Measurements from ENCODE around the gene SH3GL2.

The SH3GL2 gene

GRCh38 chr9:17627641-17628040 lies 48.8 kb downstream of the SH3GL2 start:
- no peak overlapping the region for H3K9ac ChIP-seq (ENCODE audit: low read length)
- no peaks in the 10 kb centered on the region for H3K27me3 ChIP-seq (ENCODE audit: control insufficient read depth, insufficient read depth, low read length)
- peaks cover 4% of the 10 kb centered on the region; the same call in 1 of the 2 replicates for H3K4me1 ChIP-seq (ENCODE audit: control insufficient read depth, insufficient read depth, low read length)
- no peaks in the 10 kb centered on the region for H3K9me3 ChIP-seq (ENCODE audit: control insufficient read depth, insufficient read depth, low read depth, low read length)
- H3K36me3 ChIP-seq (ENCODE audit: control insufficient read depth, insufficient read depth, low read length): no peaks in the 10 kb centered on the region
- H3K4me3 ChIP-seq (ENCODE audit: low read depth, low read length): no peak overlapping the region
- no peak overlapping the region for H3K27ac ChIP-seq (ENCODE audit: low read depth, low read length)

- Histone ChIP-seq H3K4me3 (ENCODE audit: low read depth, low read length) (no peak overlapping the region), H3K9ac (ENCODE audit: low read length) (no peak overlapping the region), H3K27me3 (ENCODE audit: control insufficient read depth, insufficient read depth, low read length) (no peaks in the 10 kb centered on the region), H3K9me3 (ENCODE audit: control insufficient read depth, insufficient read depth, low read depth, low read length) (no peaks in the 10 kb centered on the region), H3K36me3 (ENCODE audit: control insufficient read depth, insufficient read depth, low read length) (no peaks in the 10 kb centered on the region), H3K27ac (ENCODE audit: low read depth, low read length) (no peak overlapping the region), H3K4me1 (ENCODE audit: control insufficient read depth, insufficient read depth, low read length) (peaks cover 4% of the 10 kb centered on the region; the same call in 1 of the 2 replicates)
These were observed 49.8 kb downstream of the SH3GL2 start for GRCh38 chr9:17628624-17629023.

- H3K9ac ChIP-seq (ENCODE audit: low read length): no peak overlapping the region
- no peaks in the 10 kb centered on the region for H3K27me3 ChIP-seq (ENCODE audit: control insufficient read depth, insufficient read depth, low read length)
- no peak overlapping the region for H3K4me3 ChIP-seq (ENCODE audit: low read depth, low read length)
- H3K4me1 ChIP-seq (ENCODE audit: control insufficient read depth, insufficient read depth, low read length): peaks cover 4% of the 10 kb centered on the region; the same call in 1 of the 2 replicates
- H3K36me3 ChIP-seq (ENCODE audit: control insufficient read depth, insufficient read depth, low read length): no peaks in the 10 kb centered on the region
- no peak overlapping the region for H3K27ac ChIP-seq (ENCODE audit: low read depth, low read length)
- H3K9me3 ChIP-seq (ENCODE audit: control insufficient read depth, insufficient read depth, low read depth, low read length): no peaks in the 10 kb centered on the region
These were observed 51.7 kb downstream of the SH3GL2 start for GRCh38 chr9:17630531-17630949.

- Histone ChIP-seq H3K4me3 (ENCODE audit: low read depth, low read length) (no peak overlapping the region), H3K9me3 (ENCODE audit: control insufficient read depth, insufficient read depth, low read depth, low read length) (no peaks in the 10 kb centered on the region), H3K36me3 (ENCODE audit: control insufficient read depth, insufficient read depth, low read length) (no peaks in the 10 kb centered on the region), H3K27ac (ENCODE audit: low read depth, low read length) (no peak overlapping the region), H3K4me1 (ENCODE audit: control insufficient read depth, insufficient read depth, low read length) (peaks cover 4% of the 10 kb centered on the region; the same call in 1 of the 2 replicates), H3K27me3 (ENCODE audit: control insufficient read depth, insufficient read depth, low read length) (no peaks in the 10 kb centered on the region), H3K9ac (ENCODE audit: low read length) (no peak overlapping the region)
These were observed 52.5 kb downstream of the SH3GL2 start for GRCh38 chr9:17631396-17631795.

GRCh38 chr9:17632994-17633393 lies 54.1 kb downstream of the SH3GL2 start:
- Histone ChIP-seq H3K27ac (ENCODE audit: low read depth, low read length) (no peak overlapping the region), H3K9ac (ENCODE audit: low read length) (no peak overlapping the region), H3K27me3 (ENCODE audit: control insufficient read depth, insufficient read depth, low read length) (no peaks in the 10 kb centered on the region), H3K4me3 (ENCODE audit: low read depth, low read length) (no peak overlapping the region), H3K4me1 (ENCODE audit: control insufficient read depth, insufficient read depth, low read length) (peaks cover 4% of the 10 kb centered on the region; the same call in 1 of the 2 replicates), H3K9me3 (ENCODE audit: control insufficient read depth, insufficient read depth, low read depth, low read length) (no peaks in the 10 kb centered on the region), H3K36me3 (ENCODE audit: control insufficient read depth, insufficient read depth, low read length) (no peaks in the 10 kb centered on the region)

GRCh38 chr9:17635115-17635890 lies 56.4 kb downstream of the SH3GL2 start:
- Histone ChIP-seq H3K27me3 (ENCODE audit: control insufficient read depth, insufficient read depth, low read length) (no peaks in the 10 kb centered on the region), H3K4me1 (ENCODE audit: control insufficient read depth, insufficient read depth, low read length) (peaks cover 3% of the 10 kb centered on the region; the same call in 1 of the 2 replicates), H3K27ac (ENCODE audit: low read depth, low read length) (no peak overlapping the region), H3K4me3 (ENCODE audit: low read depth, low read length) (no peak overlapping the region), H3K9me3 (ENCODE audit: control insufficient read depth, insufficient read depth, low read depth, low read length) (no peaks in the 10 kb centered on the region), H3K9ac (ENCODE audit: low read length) (no peak overlapping the region), H3K36me3 (ENCODE audit: control insufficient read depth, insufficient read depth, low read length) (no peaks in the 10 kb centered on the region)

- no peak overlapping the region for H3K27ac ChIP-seq (ENCODE audit: low read depth, low read length)
These were observed 57.5 kb downstream of the SH3GL2 start for GRCh38 chr9:17636349-17636748.

GRCh38 chr9:17636821-17637220 lies 58.0 kb downstream of the SH3GL2 start:
- Histone ChIP-seq H3K9ac (ENCODE audit: low read length) (no peak overlapping the region), H3K36me3 (ENCODE audit: control insufficient read depth, insufficient read depth, low read length) (no peaks in the 10 kb centered on the region), H3K27ac (ENCODE audit: low read depth, low read length) (no peak overlapping the region), H3K27me3 (ENCODE audit: control insufficient read depth, insufficient read depth, low read length) (no peaks in the 10 kb centered on the region), H3K4me1 (ENCODE audit: control insufficient read depth, insufficient read depth, low read length) (no peaks in the 10 kb centered on the region), H3K4me3 (ENCODE audit: low read depth, low read length) (no peak overlapping the region), H3K9me3 (ENCODE audit: control insufficient read depth, insufficient read depth, low read depth, low read length) (no peaks in the 10 kb centered on the region)

More at GRCh38 chr9:17636349-17636748, 57.5 kb downstream of the SH3GL2 start:
- no peaks in the 10 kb centered on the region for H3K4me1 ChIP-seq (ENCODE audit: control insufficient read depth, insufficient read depth, low read length)
- no peaks in the 10 kb centered on the region for H3K36me3 ChIP-seq (ENCODE audit: control insufficient read depth, insufficient read depth, low read length)
- no peaks in the 10 kb centered on the region for H3K27me3 ChIP-seq (ENCODE audit: control insufficient read depth, insufficient read depth, low read length)
- H3K9me3 ChIP-seq (ENCODE audit: control insufficient read depth, insufficient read depth, low read depth, low read length): no peaks in the 10 kb centered on the region
- no peak overlapping the region for H3K4me3 ChIP-seq (ENCODE audit: low read depth, low read length)
- no peak overlapping the region for H3K9ac ChIP-seq (ENCODE audit: low read length)

GRCh38 chr9:17637229-17637628 lies 58.4 kb downstream of the SH3GL2 start:
- no peaks in the 10 kb centered on the region for H3K9me3 ChIP-seq (ENCODE audit: control insufficient read depth, insufficient read depth, low read depth, low read length)
- H3K4me1 ChIP-seq (ENCODE audit: control insufficient read depth, insufficient read depth, low read length): no peaks in the 10 kb centered on the region
- no peak overlapping the region for H3K4me3 ChIP-seq (ENCODE audit: low read depth, low read length)
- H3K27me3 ChIP-seq (ENCODE audit: control insufficient read depth, insufficient read depth, low read length): no peaks in the 10 kb centered on the region
- no peak overlapping the region for H3K9ac ChIP-seq (ENCODE audit: low read length)
- no peak overlapping the region for H3K27ac ChIP-seq (ENCODE audit: low read depth, low read length)
- H3K36me3 ChIP-seq (ENCODE audit: control insufficient read depth, insufficient read depth, low read length): no peaks in the 10 kb centered on the region

GRCh38 chr9:17648516-17648915 lies 69.7 kb downstream of the SH3GL2 start:
- no peaks in the 10 kb centered on the region for H3K4me1 ChIP-seq (ENCODE audit: control insufficient read depth, insufficient read depth, low read length)
- no peak overlapping the region for H3K4me3 ChIP-seq (ENCODE audit: low read depth, low read length)
- H3K9ac ChIP-seq (ENCODE audit: low read length): no peak overlapping the region
- no peaks in the 10 kb centered on the region for H3K9me3 ChIP-seq (ENCODE audit: control insufficient read depth, insufficient read depth, low read depth, low read length)
- no peak overlapping the region for H3K27ac ChIP-seq (ENCODE audit: low read depth, low read length)
- H3K36me3 ChIP-seq (ENCODE audit: control insufficient read depth, insufficient read depth, low read length): no peaks in the 10 kb centered on the region
- no peaks in the 10 kb centered on the region for H3K27me3 ChIP-seq (ENCODE audit: control insufficient read depth, insufficient read depth, low read length)

- Histone ChIP-seq H3K27ac (ENCODE audit: low read depth, low read length) (no peak overlapping the region), H3K9ac (ENCODE audit: low read length) (no peak overlapping the region), H3K4me1 (ENCODE audit: control insufficient read depth, insufficient read depth, low read length) (peaks cover 4% of the 10 kb centered on the region; the same call in 1 of the 2 replicates), H3K36me3 (ENCODE audit: control insufficient read depth, insufficient read depth, low read length) (no peaks in the 10 kb centered on the region), H3K9me3 (ENCODE audit: control insufficient read depth, insufficient read depth, low read depth, low read length) (no peaks in the 10 kb centered on the region), H3K4me3 (ENCODE audit: low read depth, low read length) (no peak overlapping the region), H3K27me3 (ENCODE audit: control insufficient read depth, insufficient read depth, low read length) (no peaks in the 10 kb centered on the region)
These were observed 72.9 kb downstream of the SH3GL2 start for GRCh38 chr9:17651725-17652124.
